PC-3 (cell line): ENCODE results near the gene NEK4. TPM values are rescaled to one million over a fixed set of nuclear protein-coding genes. Genes with fewer than 3 reads are reported as not detected.

ENCODE experiments used
- ATAC-seq: fragments of 200-7000 bp; cut with Tn5 transposase; 2 replicates; pipeline ENCODE4 v1.9.1; 2020; ENCODE audit warnings: mild to moderate bottlenecking, moderate library complexity
- BruUV-seq: library from RNA; stranded (reverse); fragments of 400-500 nt; replicated peaks from 2 replicates; lab custom pipeline; 2021; lab: Mats Ljungman, UMichigan
- CTCF ChIA-PET: fragments of 300-600 bp; sonication (Branson Sonifier 250); formaldehyde crosslinking; loops from one replicate; lab custom pipeline; 2022; ENCODE audit warnings: antibody characterized with exemption; lab: Charles Lee
- POLR2A ChIA-PET: fragments of 300-600 bp; sonication (Branson Sonifier 250); formaldehyde crosslinking; loops from one replicate; lab custom pipeline; 2022; ENCODE audit warnings: antibody characterized with exemption; ENCODE audit not compliant: unreplicated experiment; lab: Charles Lee
- DNase-seq: peaks from one replicate; pipeline ENCODE4 v3.0.0-alpha.2; 2015
- H2AFZ ChIP-seq: fragments of 300-600 bp; sonication (generic); 2 replicates; pipeline ENCODE4 v1.6.0; 2016; ENCODE audit warnings: antibody characterized with exemption, low read length
- H3F3A ChIP-seq: fragments of 300-600 bp; sonication (generic); one replicate; pipeline ENCODE4 v1.6.0; 2017; ENCODE audit warnings: antibody characterized with exemption, low read length, control low read depth, mild to moderate bottlenecking; ENCODE audit not compliant: unreplicated experiment
- H3K27ac ChIP-seq: fragments of 300-600 bp; sonication (generic); 2 replicates; pipeline ENCODE4 v1.5.1; 2016; ENCODE audit warnings: mild to moderate bottlenecking, low read length
- H3K27me3 ChIP-seq: fragments of 300-600 bp; sonication (generic); 2 replicates; pipeline ENCODE4 v1.6.1; 2016; ENCODE audit warnings: low read length, mixed read lengths
- H3K36me3 ChIP-seq: fragments of 300-600 bp; sonication (generic); 2 replicates; pipeline ENCODE4 v1.6.1; 2016; ENCODE audit warnings: low read depth, mixed run types, low read length, mixed read lengths
- H3K4me1 ChIP-seq: fragments of 300-600 bp; sonication (generic); 2 replicates; pipeline ENCODE4 v1.5.1; 2016; ENCODE audit warnings: low read length; ENCODE audit not compliant: insufficient read depth
- H3K4me2 ChIP-seq: fragments of 300-600 bp; sonication (generic); 2 replicates; pipeline ENCODE4 v1.6.0; 2016; ENCODE audit warnings: low read length
- H3K4me3 ChIP-seq: fragments of 300-600 bp; sonication (generic); 2 replicates; pipeline ENCODE4 v1.5.1; 2016; ENCODE audit warnings: mild to moderate bottlenecking, low read length, mixed read lengths
- H3K79me2 ChIP-seq: fragments of 300-600 bp; sonication (generic); 2 replicates; pipeline ENCODE4 v1.6.1; 2017; ENCODE audit warnings: low read length, mixed read lengths
- H3K9ac ChIP-seq: fragments of 300-600 bp; sonication (generic); 2 replicates; pipeline ENCODE4 v1.6.0; 2016; ENCODE audit warnings: mild to moderate bottlenecking, low read length
- H3K9me2 ChIP-seq: fragments of 300-600 bp; sonication (generic); replicated peaks from 2 replicates; pipeline ENCODE4 v1.6.1; 2016; ENCODE audit warnings: mixed run types, low read length, mixed read lengths
- H3K9me3 ChIP-seq: fragments of 300-600 bp; sonication (generic); 2 replicates; pipeline ENCODE4 v1.6.1; 2016; ENCODE audit warnings: low read length, mixed read lengths
- H4K20me1 ChIP-seq: fragments of 300-600 bp; sonication (generic); 2 replicates; pipeline ENCODE4 v1.6.1; 2016; ENCODE audit warnings: low read length, mixed read lengths
- CTCF ChIP-seq: fragments of 300-600 bp; sonication (generic); conservative IDR thresholded peaks from 2 replicates; pipeline ENCODE4 v1.5.1; 2017; ENCODE audit warnings: antibody characterized with exemption, low read depth, mild to moderate bottlenecking, low read length
- EZH2 ChIP-seq: fragments of 300-600 bp; sonication (generic); IDR thresholded peaks from one replicate; pipeline ENCODE4 v1.6.1; 2017; ENCODE audit warnings: antibody characterized with exemption, mild to moderate bottlenecking, low read length; ENCODE audit not compliant: unreplicated experiment
- EZH2phosphoT487 ChIP-seq: fragments of 300-600 bp; sonication (generic); IDR thresholded peaks from 2 replicates; pipeline ENCODE4 v1.6.1; 2018; ENCODE audit warnings: mild to moderate bottlenecking, antibody characterized with exemption, low read length, borderline replicate concordance
- intact Hi-C: fragments of 100-400 bp; cut with micrococcal nuclease; formaldehyde crosslinking; loops from 2 replicates; pipeline ENCODE4 v1.9.0; 2023
- total RNA-seq: library from RNA; depleted of rRNA; stranded (reverse); fragments of >200 nt; gene quantifications from 2 replicates; pipeline ENCODE4 v1.2.3, GENCODE V29; 2014

NEK4 gene
- total RNA-seq, 1 experiment from 2014 or later: 33.6 TPM

- intact Hi-C loops: no loop called here
- no peak overlapping the region for H3K4me3 ChIP-seq
- no peaks in the 10 kb centered on the region for H3K4me1 ChIP-seq
- TF ChIP-seq EZH2phosphoT487: no peak
- TF ChIP-seq CTCF: no peak
- no peak for TF ChIP-seq EZH2
- no peaks in the 10 kb centered on the region for H3F3A ChIP-seq
- H3K9me2 ChIP-seq: no peaks in the 10 kb centered on the region
- no TSS peak for BruUV-seq
- no peak overlapping the region for H3K27ac ChIP-seq
- H3K27me3 ChIP-seq: no peaks in the 10 kb centered on the region
- DNase-seq (no peak), ATAC-seq (no peak)
- H3K36me3 ChIP-seq: no peaks in the 10 kb centered on the region
- no peak overlapping the region for H3K4me2 ChIP-seq
- CTCF ChIA-PET: interaction anchor here (0.6 kb wide), 1 partner anchor 151 kb away, joined by 9 read pairs; no protein-coding TSS in a partner anchor
- no peaks in the 10 kb centered on the region for H3K79me2 ChIP-seq
- H3K9me3 ChIP-seq: no peaks in the 10 kb centered on the region
- H3K9ac ChIP-seq: no peak overlapping the region
- POLR2A ChIA-PET: no interaction called here
- no peaks in the 10 kb centered on the region for H4K20me1 ChIP-seq
- H2AFZ ChIP-seq: no peak overlapping the region
Observed at GRCh38 chr3:52805270-52806039, 34.7 kb upstream of the NEK4 start.

GRCh38 chr3:52801839-52802238 is 31.1 kb upstream of the NEK4 start:
- ATAC-seq (no peak), DNase-seq (no peak)
- no peaks in the 10 kb centered on the region for H3K27me3 ChIP-seq
- POLR2A ChIA-PET: no interaction called here
- H3K36me3 ChIP-seq: no peaks in the 10 kb centered on the region
- peaks cover 4% of the 10 kb centered on the region; the same call in 1 of the 2 replicates for H3K4me1 ChIP-seq
- no peaks in the 10 kb centered on the region for H3F3A ChIP-seq
- no peaks in the 10 kb centered on the region for H3K9me3 ChIP-seq
- H3K9ac ChIP-seq: no peak overlapping the region
- no peak overlapping the region for H3K27ac ChIP-seq
- TF ChIP-seq EZH2 (no peak), EZH2phosphoT487 (no peak), CTCF (no peak)
- no peaks in the 10 kb centered on the region for H4K20me1 ChIP-seq
- CTCF ChIA-PET: no interaction called here
- intact Hi-C loops: no loop called here
- H3K4me3 ChIP-seq: no peak overlapping the region
- no TSS peak for BruUV-seq
- no peak overlapping the region for H3K4me2 ChIP-seq
- H3K9me2 ChIP-seq: no peaks in the 10 kb centered on the region
- H2AFZ ChIP-seq: no peak overlapping the region
- H3K79me2 ChIP-seq: no peaks in the 10 kb centered on the region

DNA sequence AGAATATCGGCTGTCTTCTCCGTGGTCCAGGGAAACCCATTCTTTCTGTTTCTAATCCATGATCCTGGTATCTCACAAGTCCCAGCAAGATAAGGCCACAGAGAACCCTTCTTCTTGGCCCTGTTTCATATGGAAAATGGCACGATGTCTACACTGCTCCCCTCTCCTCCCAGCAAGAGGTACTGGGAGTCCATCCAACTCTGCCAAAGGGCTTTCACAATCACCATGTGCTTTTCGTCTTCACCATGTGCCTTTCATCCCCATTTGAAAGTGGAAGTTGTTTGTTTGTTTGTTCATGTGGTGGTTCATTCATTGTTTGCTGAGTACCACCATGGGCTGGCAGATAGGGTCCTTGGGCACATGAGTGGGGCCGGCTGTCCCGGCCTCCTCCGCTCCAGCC is 29.3 kb upstream of the NEK4 start:
- H3K4me2 ChIP-seq: no peak overlapping the region
- no peak for ATAC-seq
- no peak overlapping the region for H3K27ac ChIP-seq
- no peaks in the 10 kb centered on the region for H3F3A ChIP-seq
- CTCF ChIA-PET: no interaction called here
- TF ChIP-seq EZH2phosphoT487 (no peak), CTCF (no peak), EZH2 (no peak)
- no peak overlapping the region for H3K9ac ChIP-seq
- H4K20me1 ChIP-seq: no peaks in the 10 kb centered on the region
- H3K9me2 ChIP-seq: no peaks in the 10 kb centered on the region
- no peak overlapping the region for H2AFZ ChIP-seq
- no peaks in the 10 kb centered on the region for H3K79me2 ChIP-seq
- H3K4me1 ChIP-seq: peaks cover 4% of the 10 kb centered on the region; the same call in 1 of the 2 replicates
- H3K36me3 ChIP-seq: no peaks in the 10 kb centered on the region
- no peak overlapping the region for H3K4me3 ChIP-seq
- H3K9me3 ChIP-seq: no peaks in the 10 kb centered on the region
- no peaks in the 10 kb centered on the region for H3K27me3 ChIP-seq
- POLR2A ChIA-PET: no interaction called here
- BruUV-seq: no TSS peak
- intact Hi-C loops: no loop called here
- DNase-seq: no peak
